Measurements from ENCODE around the gene ZFP92.

The ZFP92 gene

GRCh38 chrX:153423652-153424051, 12.4 kb downstream of the ZFP92 start:
- no peaks in the 10 kb centered on the region for H3K27me3 ChIP-seq (ENCODE audit: low read length)
- H3K4me3 ChIP-seq (ENCODE audit: insufficient read depth, low read length, poor library complexity, severe bottlenecking) = no peak overlapping the region

GRCh38 chrX:153426204-153426603, 14.9 kb downstream of the ZFP92 start:
- no peak overlapping the region for H3K4me3 ChIP-seq (ENCODE audit: insufficient read depth, low read length, poor library complexity, severe bottlenecking)
- TF ChIP-seq, protein P1, sequence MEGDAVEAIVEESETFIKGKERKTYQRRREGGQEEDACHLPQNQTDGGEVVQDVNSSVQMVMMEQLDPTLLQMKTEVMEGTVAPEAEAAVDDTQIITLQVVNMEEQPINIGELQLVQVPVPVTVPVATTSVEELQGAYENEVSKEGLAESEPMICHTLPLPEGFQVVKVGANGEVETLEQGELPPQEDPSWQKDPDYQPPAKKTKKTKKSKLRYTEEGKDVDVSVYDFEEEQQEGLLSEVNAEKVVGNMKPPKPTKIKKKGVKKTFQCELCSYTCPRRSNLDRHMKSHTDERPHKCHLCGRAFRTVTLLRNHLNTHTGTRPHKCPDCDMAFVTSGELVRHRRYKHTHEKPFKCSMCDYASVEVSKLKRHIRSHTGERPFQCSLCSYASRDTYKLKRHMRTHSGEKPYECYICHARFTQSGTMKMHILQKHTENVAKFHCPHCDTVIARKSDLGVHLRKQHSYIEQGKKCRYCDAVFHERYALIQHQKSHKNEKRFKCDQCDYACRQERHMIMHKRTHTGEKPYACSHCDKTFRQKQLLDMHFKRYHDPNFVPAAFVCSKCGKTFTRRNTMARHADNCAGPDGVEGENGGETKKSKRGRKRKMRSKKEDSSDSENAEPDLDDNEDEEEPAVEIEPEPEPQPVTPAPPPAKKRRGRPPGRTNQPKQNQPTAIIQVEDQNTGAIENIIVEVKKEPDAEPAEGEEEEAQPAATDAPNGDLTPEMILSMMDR (IDR thresholded peaks at IDR 0.05; ENCODE audit: insufficient read depth, low read length, poor library complexity, severe bottlenecking) = no peak
- no peak for TF ChIP-seq EZH2phosphoT487 (conservative IDR thresholded peaks at IDR 0.05; ENCODE audit: low read length)

More at GRCh38 chrX:153423652-153424051, 12.4 kb downstream of the ZFP92 start:
- no peaks in the 10 kb centered on the region for H4K20me1 ChIP-seq (ENCODE audit: low read depth, low read length)
- H3K79me2 ChIP-seq (ENCODE audit: insufficient read depth, low read length) = no peaks in the 10 kb centered on the region
- H3K9me2 ChIP-seq (replicated peaks; ENCODE audit: insufficient read depth, low read length) = no peaks in the 10 kb centered on the region
- H3F3A ChIP-seq (ENCODE audit: insufficient read depth) = no peaks in the 10 kb centered on the region
- H3K27ac ChIP-seq (ENCODE audit: low read depth, low read length) = no peak overlapping the region
- H3K9me3 ChIP-seq (ENCODE audit: insufficient read depth, low read length) = no peaks in the 10 kb centered on the region
- H2AFZ ChIP-seq (ENCODE audit: low read depth, low read length, severe bottlenecking) = no peak overlapping the region
- H3K4me2 ChIP-seq (ENCODE audit: low read depth, low read length, poor library complexity, severe bottlenecking) = no peak overlapping the region
- TF ChIP-seq EZH2phosphoT487 (conservative IDR thresholded peaks at IDR 0.05; ENCODE audit: low read length) = no peak
- TF ChIP-seq, protein P1 (IDR thresholded peaks at IDR 0.05; ENCODE audit: insufficient read depth, low read length, poor library complexity, severe bottlenecking) = no peak
- H3K36me3 ChIP-seq (ENCODE audit: low read length) = no peaks in the 10 kb centered on the region
- no peak overlapping the region for H3K9ac ChIP-seq (ENCODE audit: low read length)

GRCh38 chrX:153430796-153431195, 19.5 kb downstream of the ZFP92 start:
- Histone ChIP-seq H3K9me3 (ENCODE audit: insufficient read depth, low read length) (no peaks in the 10 kb centered on the region), H3K79me2 (ENCODE audit: insufficient read depth, low read length) (no peaks in the 10 kb centered on the region), H3K4me3 (ENCODE audit: insufficient read depth, low read length, poor library complexity, severe bottlenecking) (no peak overlapping the region), H3K36me3 (ENCODE audit: low read length) (no peaks in the 10 kb centered on the region), H3F3A (ENCODE audit: insufficient read depth) (no peaks in the 10 kb centered on the region), H3K9ac (ENCODE audit: low read length) (no peak overlapping the region), H3K4me2 (ENCODE audit: low read depth, low read length, poor library complexity, severe bottlenecking) (no peak overlapping the region), H4K20me1 (ENCODE audit: low read depth, low read length) (no peaks in the 10 kb centered on the region), H2AFZ (ENCODE audit: low read depth, low read length, severe bottlenecking) (no peak overlapping the region), H3K27ac (ENCODE audit: low read depth, low read length) (no peak overlapping the region), H3K27me3 (ENCODE audit: low read length) (no peaks in the 10 kb centered on the region), H3K9me2 (replicated peaks; ENCODE audit: insufficient read depth, low read length) (no peaks in the 10 kb centered on the region)
- TF ChIP-seq, protein P1 (IDR thresholded peaks at IDR 0.05; ENCODE audit: insufficient read depth, low read length, poor library complexity, severe bottlenecking) = no peak
- TF ChIP-seq EZH2phosphoT487 (conservative IDR thresholded peaks at IDR 0.05; ENCODE audit: low read length) = no peak

More at GRCh38 chrX:153426204-153426603, 14.9 kb downstream of the ZFP92 start:
- H3K9me2 ChIP-seq (replicated peaks; ENCODE audit: insufficient read depth, low read length) = no peaks in the 10 kb centered on the region
- no peaks in the 10 kb centered on the region for H4K20me1 ChIP-seq (ENCODE audit: low read depth, low read length)
- no peaks in the 10 kb centered on the region for H3K27me3 ChIP-seq (ENCODE audit: low read length)
- no peak overlapping the region for H3K27ac ChIP-seq (ENCODE audit: low read depth, low read length)
- no peaks in the 10 kb centered on the region for H3F3A ChIP-seq (ENCODE audit: insufficient read depth)
- H3K36me3 ChIP-seq (ENCODE audit: low read length) = no peaks in the 10 kb centered on the region
- H3K9me3 ChIP-seq (ENCODE audit: insufficient read depth, low read length) = no peaks in the 10 kb centered on the region
- H2AFZ ChIP-seq (ENCODE audit: low read depth, low read length, severe bottlenecking) = no peak overlapping the region
- no peak overlapping the region for H3K4me2 ChIP-seq (ENCODE audit: low read depth, low read length, poor library complexity, severe bottlenecking)
- H3K9ac ChIP-seq (ENCODE audit: low read length) = no peak overlapping the region
- no peaks in the 10 kb centered on the region for H3K79me2 ChIP-seq (ENCODE audit: insufficient read depth, low read length)

Measured in SU-DHL-6 (cell line).